DMS153 (cell line): Measurements from ENCODE around the gene DEDD.

Experiments
- DNase-seq: peaks from one replicate; lab custom pipeline; 2025; lab: John Stamatoyannopoulos, UW

Gene DEDD

DNA sequence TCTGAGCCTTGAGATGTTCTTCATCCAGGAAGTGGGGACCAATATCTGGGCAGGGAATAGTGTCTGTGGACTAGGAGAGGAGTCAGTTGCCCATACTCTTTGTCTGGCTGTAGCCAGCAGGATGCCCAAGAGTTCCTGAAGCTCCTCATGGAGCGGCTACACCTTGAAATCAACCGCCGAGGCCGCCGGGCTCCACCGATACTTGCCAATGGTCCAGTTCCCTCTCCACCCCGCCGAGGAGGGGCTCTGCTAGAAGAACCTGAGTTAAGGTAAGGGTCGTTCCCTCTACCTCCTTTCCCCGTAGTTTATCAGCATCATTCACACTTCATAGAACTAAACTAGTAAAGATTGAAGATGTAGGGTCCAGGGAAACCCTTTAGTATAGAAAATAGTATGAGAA is 30.3 kb upstream of the DEDD start:
- no peak for DNase-seq

DNA sequence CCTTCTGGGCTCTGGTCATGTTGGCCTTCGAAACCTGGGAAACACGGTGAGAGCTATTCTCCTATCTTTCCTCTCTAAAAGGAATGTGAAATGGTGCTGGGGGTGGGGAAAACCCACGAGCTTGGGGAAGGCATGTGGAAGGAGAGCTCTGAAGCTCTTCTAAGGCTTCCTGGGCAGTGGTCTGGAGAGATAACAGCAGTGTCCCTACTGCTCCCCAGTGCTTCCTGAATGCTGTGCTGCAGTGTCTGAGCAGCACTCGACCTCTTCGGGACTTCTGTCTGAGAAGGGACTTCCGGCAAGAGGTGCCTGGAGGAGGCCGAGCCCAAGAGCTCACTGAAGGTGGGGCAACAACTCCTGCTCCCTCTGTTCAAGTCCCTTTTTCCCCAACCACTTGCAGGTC is 29.6 kb upstream of the DEDD start:
- DNase-seq = no peak

DNA sequence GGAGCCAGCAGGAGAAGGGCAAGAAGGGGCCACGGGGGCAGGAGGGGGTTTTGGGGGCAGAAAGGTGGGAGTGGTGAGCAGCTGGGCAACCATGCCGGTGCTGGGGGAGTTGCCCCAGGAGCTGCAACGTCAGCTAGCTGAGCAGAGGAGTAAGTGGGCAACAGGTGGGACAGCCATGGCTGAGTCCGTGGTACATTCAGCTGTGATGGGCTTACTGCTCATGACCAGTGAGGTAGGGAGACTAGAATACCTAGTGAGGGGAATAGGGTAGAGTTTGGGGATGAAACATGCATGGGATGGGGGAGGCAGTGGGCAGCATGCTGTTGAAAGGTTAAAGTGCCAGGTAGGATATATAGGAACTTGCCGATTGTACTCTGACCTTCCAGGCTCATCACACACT is 29.2 kb upstream of the DEDD start:
- DNase-seq = no peak

DNA sequence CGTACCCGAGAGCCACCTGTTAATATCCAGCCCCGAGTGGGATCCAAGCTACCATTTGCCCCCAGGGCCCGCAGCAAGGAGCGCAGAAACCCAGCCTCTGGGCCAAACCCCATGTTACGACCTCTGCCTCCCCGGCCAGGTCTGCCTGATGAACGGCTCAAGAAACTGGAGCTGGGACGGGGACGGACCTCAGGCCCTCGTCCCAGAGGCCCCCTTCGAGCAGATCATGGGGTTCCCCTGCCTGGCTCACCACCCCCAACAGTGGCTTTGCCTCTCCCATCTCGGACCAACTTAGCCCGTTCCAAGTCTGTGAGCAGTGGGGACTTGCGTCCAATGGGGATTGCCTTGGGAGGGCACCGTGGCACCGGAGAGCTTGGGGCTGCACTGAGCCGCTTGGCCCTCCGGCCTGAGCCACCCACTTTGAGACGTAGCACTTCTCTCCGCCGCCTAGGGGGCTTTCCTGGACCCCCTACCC is 28.2 kb upstream of the DEDD start:
- no peak for DNase-seq

DNA sequence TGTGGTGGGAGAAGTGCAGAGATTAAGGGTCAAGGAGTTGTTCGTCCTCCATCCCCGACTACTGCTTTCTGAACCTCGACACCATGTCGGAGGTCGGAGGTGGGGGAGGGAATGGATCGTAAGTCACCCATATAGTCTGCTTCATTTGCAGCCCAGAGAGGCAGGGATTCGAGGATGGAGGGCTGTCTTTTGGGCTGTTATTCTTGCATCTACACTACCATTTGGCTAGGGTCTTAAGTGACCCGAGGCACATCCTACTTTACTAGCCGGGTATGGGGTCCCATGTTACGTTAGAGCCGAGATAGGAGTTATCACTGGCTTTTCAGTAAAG is 27.4 kb upstream of the DEDD start:
- no peak for DNase-seq

DNA sequence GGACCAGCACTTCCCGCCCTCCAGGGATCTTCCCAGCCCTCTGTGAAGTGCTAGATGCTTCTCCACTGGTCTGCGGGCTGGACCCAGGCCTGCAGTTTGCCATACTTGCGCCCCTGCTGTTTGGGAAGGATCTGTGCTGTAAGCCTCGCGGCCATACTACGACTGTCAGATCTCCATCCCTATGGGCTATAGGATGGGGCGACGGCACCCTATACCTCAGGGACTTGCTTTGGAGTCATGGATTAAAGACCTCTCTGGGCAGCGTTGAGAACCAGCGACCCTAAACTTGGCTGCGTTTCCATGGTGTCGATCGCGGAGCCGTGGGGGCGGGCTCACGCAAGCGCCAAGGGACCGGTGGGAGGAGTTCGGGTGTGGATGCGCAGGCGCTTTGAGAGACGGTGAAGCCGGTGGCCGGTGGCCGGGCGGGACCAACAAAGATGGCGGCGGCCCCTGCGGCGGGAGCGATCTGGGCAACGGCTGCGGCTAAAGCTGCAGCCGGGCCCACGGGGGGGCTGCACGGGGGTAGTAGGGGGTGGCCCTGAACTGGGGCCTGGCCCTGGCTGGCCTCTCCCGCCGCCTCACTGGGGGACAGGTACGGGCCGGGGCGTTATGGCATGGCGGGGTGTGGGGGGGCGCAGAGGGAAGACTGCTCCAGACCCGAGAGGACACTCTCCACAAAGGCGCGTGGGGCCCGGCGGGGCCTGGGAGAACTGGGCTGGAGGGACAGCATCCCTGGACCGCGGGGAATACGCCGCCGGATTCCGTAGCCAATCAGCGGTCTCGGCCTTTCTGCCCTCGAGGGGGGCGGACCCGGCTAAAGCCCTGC is 26.8 kb upstream of the DEDD start, which contains the start of gene USP21:
Gene USP21 (plus strand): TSS at position 414 of the 826 bp plus-strand sequence. CDS start 1,141 bp downstream, outside the sequence.
- DNase-seq = peak; percentile 78

DNA sequence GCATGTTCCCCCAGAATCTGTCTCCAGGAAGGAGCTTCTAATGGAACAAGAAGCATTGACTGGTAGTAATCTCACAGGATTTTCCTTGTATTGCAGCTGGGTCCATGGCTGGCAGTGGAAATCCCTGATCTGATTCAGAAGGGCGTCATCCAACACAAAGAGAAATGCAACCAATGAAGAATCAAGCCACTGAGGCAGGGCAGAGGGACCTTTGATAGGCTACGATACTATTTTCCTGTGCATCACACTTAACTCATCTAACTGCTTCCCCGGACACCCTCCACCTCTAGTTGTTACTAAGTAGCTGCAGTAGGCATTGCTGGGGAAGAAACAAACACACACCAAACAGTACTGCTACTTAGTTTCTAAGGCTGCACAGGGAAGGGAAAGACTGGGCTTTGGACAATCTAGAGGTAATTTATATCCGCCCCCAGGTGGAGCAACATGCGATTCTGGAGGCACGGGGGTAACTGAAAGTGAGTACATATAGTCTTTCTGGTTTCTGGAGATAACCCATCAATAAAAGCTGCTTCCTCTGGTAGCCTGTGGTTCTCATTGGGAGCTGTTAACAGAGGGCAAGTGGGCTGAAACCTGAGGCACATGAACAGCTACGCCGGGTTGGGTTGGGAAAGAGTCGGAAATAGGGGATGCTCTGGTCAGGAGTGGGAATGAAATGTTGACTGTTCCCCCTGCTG is 26.0 kb upstream of the DEDD start:
- no peak for DNase-seq

DNA sequence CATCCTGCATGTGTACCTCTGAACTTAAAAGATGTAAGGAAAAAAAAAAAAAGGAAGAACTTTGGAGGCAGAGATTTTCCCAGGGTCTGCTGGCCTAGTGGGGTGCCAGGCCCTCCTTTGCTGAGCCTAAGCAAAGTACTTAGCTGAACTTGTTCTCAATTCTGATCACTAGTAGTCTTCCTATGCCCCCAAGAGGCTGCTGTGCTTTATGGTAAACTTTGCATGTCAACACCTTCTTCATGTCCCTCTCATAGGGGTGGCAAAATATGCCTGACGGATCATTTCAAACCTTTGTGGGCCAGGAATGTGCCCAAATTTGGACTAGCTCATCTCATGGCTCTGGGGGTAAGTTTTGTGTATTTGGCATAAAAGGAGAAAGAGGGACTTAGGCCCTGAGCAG is 25.4 kb upstream of the DEDD start:
- DNase-seq = no peak

DNA sequence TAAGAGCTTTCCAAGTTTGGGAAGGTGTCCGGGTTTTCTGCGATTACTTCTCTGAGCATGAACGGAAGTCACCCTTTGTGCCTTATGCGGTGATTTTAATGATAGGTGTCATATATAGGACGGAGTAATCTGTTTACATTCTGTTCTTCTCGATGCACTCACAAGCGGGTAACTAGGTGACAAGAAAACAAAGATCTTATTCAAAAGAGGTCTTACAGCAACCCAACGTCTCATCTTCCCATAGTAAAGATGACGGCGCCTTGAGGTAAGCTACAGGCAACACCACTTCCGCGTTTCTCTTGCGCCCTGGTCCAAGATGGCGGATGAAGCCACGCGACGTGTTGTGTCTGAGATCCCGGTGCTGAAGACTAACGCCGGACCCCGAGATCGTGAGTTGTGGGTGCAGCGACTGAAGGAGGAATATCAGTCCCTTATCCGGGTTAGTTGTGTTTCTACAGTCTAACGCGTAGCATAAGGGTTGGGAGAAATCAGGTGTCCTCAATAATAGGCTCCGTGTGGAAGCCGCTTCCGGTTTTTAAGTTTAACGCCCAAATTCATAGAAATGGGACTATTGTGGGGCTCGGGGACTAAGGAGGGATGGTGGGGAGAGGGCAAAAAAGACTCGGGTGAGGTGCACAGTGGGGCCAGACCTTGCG is 21.3 kb upstream of the DEDD start, which contains the start of gene UFC1:
Gene UFC1 (plus strand): TSS at position 297 of the 656 bp plus-strand sequence. CDS start 20 bp downstream, at position 317.
- DNase-seq = peak; percentile 88

DNA sequence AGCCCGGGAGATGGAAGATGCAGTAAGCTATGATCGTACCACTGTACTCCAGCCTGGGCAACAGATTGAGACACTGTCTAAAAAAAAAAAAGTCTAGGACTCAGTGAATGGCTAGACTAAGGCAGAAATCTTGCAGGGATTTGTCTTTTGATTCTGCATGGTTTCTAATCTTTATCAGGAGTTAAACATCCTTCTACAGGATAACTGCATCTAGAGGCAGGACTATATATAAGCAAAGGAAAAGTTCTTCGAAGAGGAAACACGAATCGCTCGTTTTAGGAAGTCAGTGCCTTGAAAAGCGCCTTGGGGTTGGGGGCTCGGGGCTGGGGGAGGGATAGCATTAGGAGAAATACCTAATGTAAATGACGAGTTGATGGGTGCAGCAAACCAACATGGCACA is 20.7 kb upstream of the DEDD start:
- DNase-seq = no peak

DNA sequence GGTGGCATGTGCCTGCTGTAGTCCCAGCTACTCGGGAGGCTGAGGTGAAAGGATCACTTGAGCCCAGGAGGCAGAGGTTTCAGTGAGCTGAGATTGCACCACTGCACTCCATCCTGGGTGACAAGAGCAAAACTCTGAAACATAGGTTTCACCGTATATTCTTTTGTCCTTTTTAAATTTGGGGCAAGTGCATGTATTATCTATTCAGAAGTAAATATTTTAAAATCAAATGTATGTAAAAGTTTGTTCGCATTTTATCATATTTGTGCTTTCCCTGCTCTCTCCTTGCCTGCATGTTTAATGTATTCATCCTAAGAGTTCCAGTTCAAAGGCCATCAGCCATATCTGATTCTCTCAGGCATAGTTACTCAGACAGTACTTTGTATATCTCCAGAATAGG is 13.4 kb upstream of the DEDD start:
- no peak for DNase-seq

DNA sequence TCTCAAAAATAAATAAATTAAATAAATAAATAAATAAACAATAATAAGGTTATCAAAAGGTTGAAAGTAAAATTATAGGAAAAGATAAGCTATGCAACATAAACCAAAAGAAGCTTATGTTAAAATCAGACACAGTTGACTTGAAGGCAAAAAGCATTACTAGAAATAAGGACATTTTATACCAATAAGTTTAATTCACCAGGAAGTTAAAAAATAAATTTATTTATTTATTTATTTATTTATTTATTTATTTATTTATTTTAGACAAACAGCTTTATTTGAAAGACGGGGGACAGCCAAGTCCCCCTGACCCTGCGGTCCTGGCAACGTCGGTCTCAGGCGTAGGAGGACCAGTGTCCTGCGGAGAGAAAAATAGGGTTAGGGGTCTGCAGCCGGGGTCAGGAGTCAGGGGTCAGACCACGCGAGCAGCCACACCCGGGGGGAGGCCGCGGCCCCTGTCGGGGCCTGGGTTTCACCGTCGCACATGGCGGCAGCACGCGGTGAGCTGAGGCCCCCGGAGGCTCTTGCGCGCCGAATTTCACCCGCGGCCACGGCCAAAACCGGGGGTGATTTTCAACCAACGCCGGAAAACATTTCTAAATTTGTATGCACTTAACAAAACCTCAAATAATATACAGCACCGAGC is 8.4 kb upstream of the DEDD start:
- no peak for DNase-seq

DNA sequence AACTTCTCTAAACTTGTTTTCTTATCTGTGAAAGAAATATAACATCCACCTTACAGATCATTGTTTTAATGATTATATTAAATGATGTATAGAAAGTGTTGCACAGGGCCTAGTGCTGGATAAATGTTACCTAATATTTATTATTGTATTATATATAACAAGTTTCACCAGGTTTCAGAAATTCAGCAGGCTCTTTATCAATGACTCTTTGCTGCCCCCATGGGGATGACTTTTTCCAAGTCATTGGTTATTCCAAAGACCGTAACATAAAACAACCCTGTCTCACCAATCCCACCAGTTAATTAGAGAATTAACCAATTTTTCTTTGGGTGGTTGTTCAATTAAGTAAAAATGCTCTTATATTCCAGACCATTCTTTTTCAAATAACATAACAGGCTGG is 7.3 kb upstream of the DEDD start:
- no peak for DNase-seq

DNA sequence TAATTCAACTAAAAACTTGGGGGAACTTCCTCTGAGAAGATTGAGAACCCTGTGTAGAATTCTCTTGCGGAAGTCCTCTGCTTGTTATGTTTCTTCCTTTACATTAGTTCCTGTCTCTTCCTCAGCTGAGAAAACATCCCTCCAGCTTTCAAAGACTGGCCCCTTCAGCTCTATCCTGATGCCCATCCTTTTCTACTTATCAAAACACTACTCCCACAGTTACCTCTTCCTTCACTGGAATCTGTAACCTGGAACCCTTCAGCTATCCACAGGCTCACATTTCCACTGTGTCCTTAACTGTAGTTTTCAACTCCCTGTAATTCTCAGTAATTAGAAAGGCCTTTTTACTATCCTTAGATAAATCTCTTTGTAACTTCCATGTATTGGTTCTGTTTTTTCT is 6.0 kb upstream of the DEDD start:
- no peak for DNase-seq

DNA sequence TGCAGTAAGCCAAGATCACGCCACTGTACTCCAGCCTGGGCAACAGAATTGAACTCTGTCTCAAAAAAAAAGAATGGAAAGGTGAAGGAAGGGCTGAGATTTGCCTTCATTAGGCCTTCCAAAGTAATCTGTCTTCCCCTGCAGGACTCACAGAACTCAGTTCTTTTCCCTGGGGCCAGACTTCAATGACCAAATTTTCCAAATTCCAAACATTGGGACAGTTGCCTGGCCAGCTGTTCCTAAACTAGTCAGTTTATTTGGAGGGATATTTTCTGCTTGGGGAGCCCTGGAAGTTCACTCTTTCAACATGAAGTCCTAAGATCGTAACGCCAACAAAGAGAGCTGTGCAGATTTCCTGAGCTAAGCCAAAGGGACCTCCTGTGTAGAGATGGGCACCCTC is 5.4 kb upstream of the DEDD start:
- no peak for DNase-seq

DNA sequence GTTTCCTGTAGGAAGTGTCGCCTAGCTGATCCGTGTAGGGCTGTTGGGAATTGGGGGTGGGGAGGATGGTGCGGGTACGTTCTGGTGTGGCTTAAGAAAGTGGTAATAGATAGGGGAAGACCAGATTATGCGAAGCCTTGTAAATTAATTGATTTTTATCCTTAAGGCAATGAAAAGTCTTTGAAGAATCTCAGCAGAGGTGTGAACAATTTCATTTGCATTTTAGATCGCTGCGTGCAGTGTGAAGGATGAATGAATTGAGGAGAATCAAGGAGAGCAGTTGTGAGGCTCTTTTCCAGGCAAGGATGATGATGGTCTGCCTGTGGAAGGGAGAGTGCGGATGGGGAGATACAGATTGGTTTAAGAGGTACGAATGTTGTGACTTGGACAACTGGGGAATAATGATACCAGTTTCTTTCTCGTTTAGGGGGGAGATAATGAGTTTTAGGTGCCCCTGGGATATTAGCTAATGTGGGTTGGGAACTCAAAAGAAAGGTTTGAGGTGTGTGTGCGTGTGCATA is 813 bp upstream of the DEDD start:
- no peak for DNase-seq

DNA sequence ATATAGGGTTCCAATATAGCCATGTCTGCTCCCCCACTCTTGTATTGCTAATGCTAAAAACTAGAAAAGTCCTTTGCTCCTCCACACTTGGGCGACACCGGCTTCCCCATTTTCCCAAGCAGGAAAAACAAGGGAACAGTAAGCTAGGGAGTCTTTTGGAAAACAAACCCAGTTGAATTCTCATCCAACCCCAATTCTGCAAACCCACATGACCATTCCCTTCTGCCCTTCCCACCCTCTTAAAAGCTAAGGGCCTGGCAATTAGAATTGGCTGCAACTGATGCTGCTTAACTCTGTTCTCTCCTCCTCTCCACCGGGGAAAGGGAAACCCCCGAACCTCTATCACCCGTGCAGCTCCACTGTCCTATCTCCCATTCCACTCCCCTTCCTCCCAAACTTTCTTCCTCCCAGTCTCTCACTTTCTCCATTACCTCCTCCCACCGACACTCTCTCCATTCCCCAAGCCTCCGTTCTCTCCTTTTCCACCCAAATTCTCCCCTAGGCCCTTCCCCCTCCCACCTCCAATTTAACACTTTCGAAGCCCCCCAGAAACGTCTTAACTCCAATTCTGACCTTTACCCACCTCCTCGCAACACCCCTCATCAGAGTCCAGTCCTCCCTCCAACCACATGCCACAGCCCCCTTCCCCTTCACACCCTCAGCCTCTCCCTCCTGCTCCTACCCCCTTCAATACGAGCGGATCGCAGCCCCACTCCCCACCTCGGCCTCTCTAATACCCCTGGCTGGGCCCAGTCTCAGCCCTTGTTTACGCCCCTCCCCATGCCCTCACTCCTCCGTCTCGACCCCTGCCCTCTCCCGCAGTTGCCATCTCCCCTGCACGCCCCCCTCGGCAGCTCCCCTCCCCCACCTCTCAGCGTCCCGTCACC is 701 bp downstream of the DEDD start:
- DNase-seq = no peak

DNA sequence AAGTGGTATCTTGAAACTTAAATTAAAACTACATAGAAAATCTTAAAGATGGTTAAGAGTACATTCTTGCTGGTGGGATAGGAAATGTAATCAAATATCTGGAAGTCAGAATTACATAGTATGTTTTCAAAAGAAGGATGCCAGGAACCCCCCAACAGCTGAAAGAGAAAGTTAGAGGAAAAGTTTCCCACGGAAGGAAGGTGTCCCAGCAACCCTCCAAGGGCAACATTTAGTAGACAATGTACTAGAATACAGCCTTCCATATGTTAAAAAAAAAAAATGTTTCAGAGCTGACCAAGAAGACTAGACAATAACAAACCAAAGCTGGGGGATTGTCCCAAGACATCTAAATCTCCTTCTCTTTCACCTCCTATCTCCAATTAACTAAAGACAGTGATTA is 2.2 kb downstream of the DEDD start:
- no peak for DNase-seq

DNA sequence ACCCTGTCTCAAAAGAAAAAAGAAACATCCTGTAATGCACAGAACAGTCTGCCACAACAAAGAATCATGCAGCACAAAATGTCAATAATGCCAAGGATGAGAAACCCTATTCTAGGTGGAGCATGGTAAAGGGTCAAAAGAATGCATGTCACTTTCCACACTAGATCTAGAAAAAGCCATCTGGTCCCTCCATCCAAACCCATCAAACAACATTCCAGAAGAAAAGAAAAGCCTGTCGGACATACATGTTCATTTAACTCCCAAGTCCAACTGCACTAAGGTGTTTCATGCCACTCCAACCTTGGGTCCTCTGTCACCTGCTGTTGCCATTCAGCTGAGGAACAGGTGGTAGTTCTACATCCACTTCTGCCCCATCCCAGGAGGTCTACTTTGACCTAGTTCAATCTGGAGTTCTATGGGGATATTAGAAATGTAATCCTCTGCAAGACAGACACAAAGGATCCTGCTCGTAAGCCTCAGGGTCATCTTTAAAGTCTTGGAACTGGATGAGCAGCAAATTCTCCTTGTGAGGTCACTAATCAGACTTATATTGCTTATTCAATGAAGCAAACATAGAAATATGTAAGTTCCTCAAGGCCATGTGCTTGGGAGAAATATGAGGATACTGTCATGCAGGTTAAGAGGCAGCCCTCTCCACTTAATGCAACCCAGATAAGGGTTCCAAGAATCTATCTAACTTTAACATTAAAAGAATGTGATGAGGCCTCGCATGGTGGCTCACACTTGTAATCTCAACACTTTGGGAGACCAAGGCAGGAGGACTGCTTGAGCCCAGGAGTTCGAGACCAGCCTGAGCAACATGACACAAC is 3.7 kb downstream of the DEDD start:
- DNase-seq = no peak

DNA sequence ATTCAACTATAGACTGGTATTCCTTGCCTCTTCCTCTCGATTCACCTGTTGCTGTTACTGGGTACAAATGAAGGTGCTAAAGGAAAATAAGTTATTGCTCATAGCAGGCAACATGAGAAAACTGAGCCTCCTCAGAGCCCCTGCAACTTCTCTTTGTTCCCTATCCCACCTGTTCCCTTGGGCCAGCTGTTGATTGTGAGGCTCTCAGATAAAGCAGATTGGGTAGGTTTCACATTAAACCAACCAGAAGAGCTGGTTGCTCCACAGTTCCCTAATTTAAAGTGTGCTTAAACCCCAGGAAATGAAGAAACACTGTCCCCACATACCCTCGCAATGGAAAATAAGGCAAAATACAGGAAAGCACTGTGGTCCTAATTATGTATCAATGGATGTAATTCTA is 4.8 kb downstream of the DEDD start:
- no peak for DNase-seq
